OCI-LY7 (cell line): ENCODE measurements around the gene IGSF21. TPM values are rescaled to one million over a fixed set of nuclear protein-coding genes. Genes with fewer than 3 reads are reported as not detected.

Experiments used
- BruUV-seq: library from RNA; stranded (reverse); fragments of 400-500 nt; replicated peaks from 2 replicates; lab custom pipeline; 2021; lab: Mats Ljungman, UMichigan
- CTCF ChIA-PET: fragments of 300-600 bp; sonication (Branson Sonifier 250); formaldehyde crosslinking; loops from one replicate; lab custom pipeline; 2022; ENCODE audit warnings: antibody characterized with exemption; ENCODE audit not compliant: unreplicated experiment; lab: Charles Lee
- POLR2A ChIA-PET: fragments of 300-600 bp; sonication (Branson Sonifier 250); formaldehyde crosslinking; loops from one replicate; lab custom pipeline; 2022; ENCODE audit warnings: antibody characterized with exemption; lab: Charles Lee
- DNase-seq: peaks from one replicate; pipeline ENCODE4 v3.0.0-alpha.2; 2015; ENCODE audit warnings: low spot score
- H2AFZ ChIP-seq: fragments of 200-600 bp; sonication (generic), shearing (Covaris generic); 2 replicates; pipeline ENCODE4 v1.6.1; 2014; ENCODE audit warnings: mild to moderate bottlenecking, antibody characterized with exemption, low read length, moderate library complexity
- H3K27ac ChIP-seq: fragments of 200-600 bp; sonication (generic); 2 replicates; pipeline ENCODE4 v1.5.1; 2014; ENCODE audit warnings: mixed run types, low read depth, mild to moderate bottlenecking, moderate library complexity, low read length, inconsistent platforms; ENCODE audit not compliant: poor library complexity, severe bottlenecking
- H3K36me3 ChIP-seq: fragments of 200-600 bp; sonication (generic); 2 replicates; pipeline ENCODE4 v1.6.1; 2014; ENCODE audit warnings: mild to moderate bottlenecking, antibody characterized with exemption, low read length, moderate library complexity, mixed read lengths; ENCODE audit not compliant: insufficient read depth
- H3K4me1 ChIP-seq: fragments of 200-600 bp; sonication (generic); 2 replicates; pipeline ENCODE4 v1.5.1; 2014; ENCODE audit warnings: mild to moderate bottlenecking, low read length; ENCODE audit not compliant: insufficient read depth, poor library complexity, severe bottlenecking
- H3K4me2 ChIP-seq: fragments of 200-600 bp; sonication (generic); 2 replicates; pipeline ENCODE4 v1.6.1; 2014; ENCODE audit warnings: mild to moderate bottlenecking, low read length
- H3K4me3 ChIP-seq: fragments of 200-600 bp; sonication (generic); 2 replicates; pipeline ENCODE4 v1.5.1; 2014; ENCODE audit warnings: mild to moderate bottlenecking, low read depth, low read length; ENCODE audit not compliant: poor library complexity, severe bottlenecking
- H3K79me2 ChIP-seq: fragments of 200-600 bp; sonication (generic); 2 replicates; pipeline ENCODE4 v1.6.1; 2016; ENCODE audit warnings: low read depth, mild to moderate bottlenecking, low read length, moderate library complexity, mixed read lengths; ENCODE audit not compliant: insufficient read depth
- H3K9me2 ChIP-seq: fragments of 200-600 bp; sonication (generic); 2 replicates; pipeline ENCODE4 v1.6.1; 2016; ENCODE audit warnings: mild to moderate bottlenecking, low read length, mixed read lengths; ENCODE audit not compliant: insufficient read depth
- H3K9me3 ChIP-seq: fragments of 200-600 bp; sonication (generic); 2 replicates; pipeline ENCODE4 v1.6.1; 2014; ENCODE audit warnings: mild to moderate bottlenecking, mixed run types, low read length, mixed read lengths
- H4K20me1 ChIP-seq: fragments of 200-600 bp; sonication (generic); 2 replicates; pipeline ENCODE4 v1.6.1; 2014; ENCODE audit warnings: mild to moderate bottlenecking, antibody characterized with exemption, low read length, moderate library complexity, mixed read lengths; ENCODE audit not compliant: insufficient read depth
- CTCF ChIP-seq: fragments of 200-600 bp; sonication (generic); conservative IDR thresholded peaks from 2 replicates; pipeline ENCODE4 v1.5.1; 2014; ENCODE audit warnings: mild to moderate bottlenecking, antibody characterized with exemption, low read length, moderate library complexity, mixed read lengths
- EZH2phosphoT487 ChIP-seq: fragments of 200-600 bp; sonication (generic); IDR thresholded peaks from 2 replicates; pipeline ENCODE4 v1.6.1; 2018; ENCODE audit warnings: low read depth, borderline replicate concordance, mild to moderate bottlenecking, mixed run types, antibody characterized with exemption, low read length, moderate library complexity, mixed read lengths
- intact Hi-C: fragments of 100-400 bp; cut with micrococcal nuclease; formaldehyde crosslinking; loops from one replicate; pipeline ENCODE4 v1.10.0; 2022; ENCODE audit not compliant: unreplicated experiment
- total RNA-seq, 2 experiments: library from RNA; depleted of rRNA in 1 of 2; stranded (reverse); fragments of >200 nt in 1 of 2; shearing (Covaris generic) in 1 of 2; gene quantifications; 2 replicates each; pipeline ENCODE4 v1.2.3, GENCODE V29; 2014 to 2022

Gene IGSF21
- total RNA-seq, 2 experiments from 2014 or later = 0.17 TPM; not detected in 1

GRCh38 chr1:18322368-18323032 lies 214.9 kb downstream of the IGSF21 start:
- H3K4me1 ChIP-seq = no peaks in the 10 kb centered on the region
- TF ChIP-seq EZH2phosphoT487 (no peak), CTCF (peak; percentile 79)
- no peaks in the 10 kb centered on the region for H3K9me3 ChIP-seq
- no peaks in the 10 kb centered on the region for H3K36me3 ChIP-seq
- H3K79me2 ChIP-seq = no peaks in the 10 kb centered on the region
- H2AFZ ChIP-seq = no peak overlapping the region
- H3K9me2 ChIP-seq = no peaks in the 10 kb centered on the region
- no peak overlapping the region for H3K4me3 ChIP-seq
- H3K27ac ChIP-seq = no peak overlapping the region
- ChIA-PET CTCF (interaction anchor here (0.6 kb wide), 1 partner anchor 164 kb away, joined by 3 read pairs; no protein-coding TSS in a partner anchor), POLR2A (interaction anchor here (1.1 kb wide), 1 partner anchor 15 kb away, joined by 3 read pairs; no protein-coding TSS in a partner anchor)
- no TSS peak for BruUV-seq
- H3K4me2 ChIP-seq = no peak overlapping the region
- intact Hi-C loops = no loop called here
- H4K20me1 ChIP-seq = no peaks in the 10 kb centered on the region
- peak; percentile 57 for DNase-seq

GRCh38 chr1:18323259-18323658 lies 215.7 kb downstream of the IGSF21 start:
- no peak overlapping the region for H3K27ac ChIP-seq
- H3K79me2 ChIP-seq = no peaks in the 10 kb centered on the region
- H3K9me2 ChIP-seq = no peaks in the 10 kb centered on the region
- no peaks in the 10 kb centered on the region for H3K4me1 ChIP-seq
- no peaks in the 10 kb centered on the region for H3K9me3 ChIP-seq
- no peaks in the 10 kb centered on the region for H4K20me1 ChIP-seq
- no peak for DNase-seq
- H3K36me3 ChIP-seq = no peaks in the 10 kb centered on the region
- H2AFZ ChIP-seq = no peak overlapping the region
- H3K4me2 ChIP-seq = no peak overlapping the region
- BruUV-seq = no TSS peak
- no peak for TF ChIP-seq CTCF
- no peak for TF ChIP-seq EZH2phosphoT487
- H3K4me3 ChIP-seq = no peak overlapping the region
- CTCF ChIA-PET = no interaction called here
- intact Hi-C loops = no loop called here
- POLR2A ChIA-PET = interaction anchor here (1.1 kb wide), 1 partner anchor 14 kb away, joined by 3 read pairs; no protein-coding TSS in a partner anchor

GRCh38 chr1:18324246-18324645 lies 216.6 kb downstream of the IGSF21 start:
- no TSS peak for BruUV-seq
- H2AFZ ChIP-seq = no peak overlapping the region
- no peaks in the 10 kb centered on the region for H3K36me3 ChIP-seq
- TF ChIP-seq CTCF (peak; percentile 69), EZH2phosphoT487 (no peak)
- H4K20me1 ChIP-seq = no peaks in the 10 kb centered on the region
- CTCF ChIA-PET = no interaction called here
- POLR2A ChIA-PET = no interaction called here
- H3K4me1 ChIP-seq = no peaks in the 10 kb centered on the region
- H3K27ac ChIP-seq = no peak overlapping the region
- intact Hi-C loops = no loop called here
- no peaks in the 10 kb centered on the region for H3K9me3 ChIP-seq
- H3K4me2 ChIP-seq = no peak overlapping the region
- H3K9me2 ChIP-seq = no peaks in the 10 kb centered on the region
- no peak overlapping the region for H3K4me3 ChIP-seq
- H3K79me2 ChIP-seq = no peaks in the 10 kb centered on the region
- no peak for DNase-seq
